HG03025 (cell line): Measurements from ENCODE around the gene ENTREP1.
"Not testable (repeated sequence)": the region's sequence is repeated elsewhere in the genome, so short reads cannot be mapped to it uniquely, and the experiment has no call there.

Experiments
- ATAC-seq: cut with Tn5 transposase; IDR thresholded peaks from one replicate; pipeline ENCODE4 v1.9.1; 2021; ENCODE audit warnings: mild to moderate bottlenecking, moderate library complexity; ENCODE audit not compliant: unreplicated experiment, low FRiP score

The ENTREP1 gene

GRCh38 chr9:69440254-69440955 lies 115.4 kb downstream of the ENTREP1 start:
- ATAC-seq, result not testable (repeated sequence)
